Smooth muscle cell (in vitro differentiated cells): Measurements from ENCODE around the gene PODN. TPM values are rescaled to one million over a fixed set of nuclear protein-coding genes. Genes with fewer than 3 reads are reported as not detected.

Source experiments
- DNase-seq: peaks from one replicate; lab custom pipeline; 2025; ENCODE audit not compliant: unreplicated experiment; lab: John Stamatoyannopoulos, UW
- H2AFZ ChIP-seq: fragments of 200-600 bp; sonication (generic); 2 replicates; pipeline ENCODE4 v1.6.0; 2016; ENCODE audit warnings: antibody characterized with exemption, low read depth, mild to moderate bottlenecking
- H3F3A ChIP-seq: fragments of 200-600 bp; sonication (generic); 2 replicates; pipeline ENCODE4 v1.6.0; 2017; ENCODE audit warnings: antibody characterized with exemption, low read depth
- H3K27ac ChIP-seq: fragments of 200-600 bp; sonication (generic); 2 replicates; pipeline ENCODE4 v1.5.1; 2016; ENCODE audit warnings: low read depth, mild to moderate bottlenecking
- H3K27me3 ChIP-seq: fragments of 200-600 bp; sonication (generic); 2 replicates; pipeline ENCODE4 v1.6.1; 2016; ENCODE audit warnings: low read depth, mild to moderate bottlenecking
- H3K36me3 ChIP-seq: fragments of 200-600 bp; sonication (generic); 2 replicates; pipeline ENCODE4 v1.5.1; 2016; ENCODE audit warnings: low read depth
- H3K4me1 ChIP-seq: fragments of 200-600 bp; sonication (generic); 2 replicates; pipeline ENCODE4 v1.5.1; 2016; ENCODE audit warnings: low read depth
- H3K4me2 ChIP-seq: fragments of 200-600 bp; sonication (generic); 2 replicates; pipeline ENCODE4 v1.6.0; 2016; ENCODE audit warnings: mild to moderate bottlenecking
- H3K4me3 ChIP-seq: fragments of 200-600 bp; sonication (generic); 2 replicates; pipeline ENCODE4 v1.5.1; 2016; ENCODE audit warnings: mild to moderate bottlenecking
- H3K79me2 ChIP-seq: fragments of 200-600 bp; sonication (generic); 2 replicates; pipeline ENCODE4 v1.6.0; 2016; ENCODE audit warnings: low read depth, mild to moderate bottlenecking
- H3K9ac ChIP-seq: fragments of 200-600 bp; sonication (generic); 2 replicates; pipeline ENCODE4 v1.6.0; 2016; ENCODE audit warnings: low read depth
- H3K9me3 ChIP-seq: fragments of 200-600 bp; sonication (generic); replicated peaks from 2 replicates; pipeline ENCODE4 v1.5.1; 2016; ENCODE audit warnings: low read depth
- H4K20me1 ChIP-seq: fragments of 200-600 bp; sonication (generic); 2 replicates; pipeline ENCODE4 v1.6.0; 2016; ENCODE audit warnings: low read depth
- WGBS: methylation state at CpG from one replicate; pipeline ENCODE4 v1.1.7; 2016; ENCODE audit warnings: low lambda C conversion rate; 5-methylcytosine and 5-hydroxymethylcytosine counted together
- polyA plus RNA-seq: library from polyadenylated mRNA; unstranded; fragments of >200 nt; fragmentation: Nextera tagmentation; extraction: Ambion mirVana; gene quantifications from 2 replicates; pipeline ENCODE4 v1.2.1, GENCODE V29; 2016
- total RNA-seq: library from RNA; depleted of rRNA; stranded (reverse); fragments of >200 nt; gene quantifications from 2 replicates; pipeline ENCODE4 v1.2.3, GENCODE V29; 2014
- TF ChIP-seq, protein P1 (sequence below): fragments of 200-600 bp; sonication (generic); IDR thresholded peaks from 2 replicates; pipeline ENCODE4 v1.5.1; 2017; ENCODE audit warnings: borderline replicate concordance, mild to moderate bottlenecking, antibody characterized with exemption; ENCODE audit not compliant: insufficient read depth, poor library complexity, severe bottlenecking

The PODN gene
- total and polyA plus RNA-seq, 2 experiments from 2014 or later: 0.27 to 0.45 TPM

DNA sequence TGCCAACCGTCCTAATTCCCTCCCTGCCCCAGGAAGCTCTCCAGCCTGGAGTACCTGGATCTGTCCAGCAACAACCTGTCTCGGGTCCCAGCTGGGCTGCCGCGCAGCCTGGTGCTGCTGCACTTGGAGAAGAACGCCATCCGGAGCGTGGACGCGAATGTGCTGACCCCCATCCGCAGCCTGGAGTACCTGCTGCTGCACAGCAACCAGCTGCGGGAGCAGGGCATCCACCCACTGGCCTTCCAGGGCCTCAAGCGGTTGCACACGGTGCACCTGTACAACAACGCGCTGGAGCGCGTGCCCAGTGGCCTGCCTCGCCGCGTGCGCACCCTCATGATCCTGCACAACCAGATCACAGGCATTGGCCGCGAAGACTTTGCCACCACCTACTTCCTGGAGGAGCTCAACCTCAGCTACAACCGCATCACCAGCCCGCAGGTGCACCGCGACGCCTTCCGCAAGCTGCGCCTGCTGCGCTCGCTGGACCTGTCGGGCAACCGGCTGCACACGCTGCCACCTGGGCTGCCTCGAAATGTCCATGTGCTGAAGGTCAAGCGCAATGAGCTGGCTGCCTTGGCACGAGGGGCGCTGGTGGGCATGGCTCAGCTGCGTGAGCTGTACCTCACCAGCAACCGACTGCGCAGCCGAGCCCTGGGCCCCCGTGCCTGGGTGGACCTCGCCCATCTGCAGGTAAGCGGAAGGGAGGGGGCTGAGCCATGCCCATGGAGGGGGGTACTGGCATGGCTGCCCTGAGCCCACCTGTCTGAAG is 16.5 kb downstream of the PODN start:
- no peak overlapping the region for H3K9ac ChIP-seq
- no peaks in the 10 kb centered on the region for H3K4me1 ChIP-seq
- no peak for DNase-seq
- no peaks in the 10 kb centered on the region for H3F3A ChIP-seq
- H3K36me3 ChIP-seq: no peaks in the 10 kb centered on the region
- 96% methylated on average over 46 of the region's 46 CpGs for WGBS
- H3K4me2 ChIP-seq: no peak overlapping the region
- H3K9me3 ChIP-seq: no peaks in the 10 kb centered on the region
- H4K20me1 ChIP-seq: no peaks in the 10 kb centered on the region
- TF ChIP-seq, protein P1, sequence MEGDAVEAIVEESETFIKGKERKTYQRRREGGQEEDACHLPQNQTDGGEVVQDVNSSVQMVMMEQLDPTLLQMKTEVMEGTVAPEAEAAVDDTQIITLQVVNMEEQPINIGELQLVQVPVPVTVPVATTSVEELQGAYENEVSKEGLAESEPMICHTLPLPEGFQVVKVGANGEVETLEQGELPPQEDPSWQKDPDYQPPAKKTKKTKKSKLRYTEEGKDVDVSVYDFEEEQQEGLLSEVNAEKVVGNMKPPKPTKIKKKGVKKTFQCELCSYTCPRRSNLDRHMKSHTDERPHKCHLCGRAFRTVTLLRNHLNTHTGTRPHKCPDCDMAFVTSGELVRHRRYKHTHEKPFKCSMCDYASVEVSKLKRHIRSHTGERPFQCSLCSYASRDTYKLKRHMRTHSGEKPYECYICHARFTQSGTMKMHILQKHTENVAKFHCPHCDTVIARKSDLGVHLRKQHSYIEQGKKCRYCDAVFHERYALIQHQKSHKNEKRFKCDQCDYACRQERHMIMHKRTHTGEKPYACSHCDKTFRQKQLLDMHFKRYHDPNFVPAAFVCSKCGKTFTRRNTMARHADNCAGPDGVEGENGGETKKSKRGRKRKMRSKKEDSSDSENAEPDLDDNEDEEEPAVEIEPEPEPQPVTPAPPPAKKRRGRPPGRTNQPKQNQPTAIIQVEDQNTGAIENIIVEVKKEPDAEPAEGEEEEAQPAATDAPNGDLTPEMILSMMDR: no peak
- H3K27ac ChIP-seq: no peak overlapping the region
- no peaks in the 10 kb centered on the region for H3K79me2 ChIP-seq
- no peak overlapping the region for H3K4me3 ChIP-seq
- H3K27me3 ChIP-seq: no peaks in the 10 kb centered on the region
- no peak overlapping the region for H2AFZ ChIP-seq

DNA sequence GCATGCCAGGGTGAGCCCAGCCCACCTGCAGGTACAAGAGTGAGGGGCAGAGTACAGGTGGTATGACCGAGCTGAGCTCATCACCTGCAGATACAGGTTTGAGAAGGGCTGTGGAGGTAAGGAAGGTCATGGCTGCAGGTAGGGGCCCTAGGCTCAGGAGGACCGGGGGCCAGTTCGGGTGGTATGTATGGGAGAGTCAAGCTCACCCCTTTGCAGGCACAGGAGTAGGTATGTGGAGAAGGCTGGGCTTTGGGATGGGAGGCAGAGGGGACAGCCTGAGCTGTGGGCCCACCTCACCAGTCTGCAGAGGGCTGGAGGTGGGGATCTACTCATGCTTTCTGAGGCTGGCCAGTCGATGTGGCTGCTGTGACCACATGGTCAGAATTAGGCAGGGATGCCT is 17.2 kb downstream of the PODN start:
- WGBS: 81% methylated on average over 4 of the region's 4 CpGs

DNA sequence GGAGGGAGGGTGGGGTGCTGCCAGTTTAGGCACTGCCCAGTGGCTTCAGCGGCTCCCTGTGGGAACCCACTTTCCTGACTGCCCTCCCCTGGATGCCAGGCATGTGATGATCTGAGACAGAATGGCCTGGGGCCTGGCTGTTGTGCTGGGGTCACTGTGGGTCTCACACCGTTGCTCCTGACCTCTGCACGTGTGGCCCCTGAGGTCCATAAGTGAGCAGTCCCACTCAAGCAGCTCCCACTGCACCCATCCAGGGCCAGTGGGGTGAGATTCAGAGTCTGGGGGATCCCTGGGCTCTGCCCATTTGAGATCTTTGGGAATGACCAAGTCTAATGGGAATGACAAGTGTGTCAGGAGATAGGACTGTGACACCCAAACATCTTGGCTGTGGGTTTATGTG is 18.0 kb downstream of the PODN start:
- DNase-seq: no peak

More for the DNA sequence above, 17.2 kb downstream of the PODN start:
- no peak for DNase-seq
- no peak overlapping the region for H3K4me3 ChIP-seq
- no peaks in the 10 kb centered on the region for H3K9me3 ChIP-seq
- TF ChIP-seq, protein P1: no peak
- H3K4me1 ChIP-seq: no peaks in the 10 kb centered on the region
- no peak overlapping the region for H2AFZ ChIP-seq
- H3K36me3 ChIP-seq: no peaks in the 10 kb centered on the region
- no peaks in the 10 kb centered on the region for H3K79me2 ChIP-seq
- no peak overlapping the region for H3K9ac ChIP-seq
- H3K27ac ChIP-seq: no peak overlapping the region
- H4K20me1 ChIP-seq: no peaks in the 10 kb centered on the region
- no peaks in the 10 kb centered on the region for H3F3A ChIP-seq
- H3K4me2 ChIP-seq: no peak overlapping the region
- no peaks in the 10 kb centered on the region for H3K27me3 ChIP-seq

More for the DNA sequence above, 18.0 kb downstream of the PODN start:
- Histone ChIP-seq H2AFZ (no peak overlapping the region), H3K79me2 (no peaks in the 10 kb centered on the region), H3K27me3 (no peaks in the 10 kb centered on the region), H3K4me2 (no peak overlapping the region), H3K27ac (no peak overlapping the region), H4K20me1 (no peaks in the 10 kb centered on the region), H3K4me1 (no peaks in the 10 kb centered on the region), H3K4me3 (no peak overlapping the region), H3K9me3 (no peaks in the 10 kb centered on the region), H3K36me3 (no peaks in the 10 kb centered on the region), H3F3A (no peaks in the 10 kb centered on the region), H3K9ac (no peak overlapping the region)
- WGBS: 73% methylated on average over 3 of the region's 3 CpGs
- TF ChIP-seq, protein P1: no peak
